ENCODE results near the gene FAM20B.

FAM20B gene

GRCh38 chr1:179046808-179047635 lies 21.3 kb downstream of the FAM20B start:
- no peak for DNase-seq (ENCODE audit: low read depth in 1 of 2, low spot score in 1 of 2)
- in situ Hi-C loops (cut with HindIII; ENCODE audit: low pct_unique_long_range_greater_than_20kb, low sequenced_read_pairs): no loop called here
- TF ChIP-seq JUND (IDR thresholded peaks at IDR 0.05; ENCODE audit: low read depth): no peak

GRCh38 chr1:179047636-179047997 lies 21.9 kb downstream of the FAM20B start:
- no peak for TF ChIP-seq JUND (IDR thresholded peaks at IDR 0.05; ENCODE audit: low read depth)
- in situ Hi-C loops (cut with HindIII; ENCODE audit: low pct_unique_long_range_greater_than_20kb, low sequenced_read_pairs): no loop called here
- no peak for DNase-seq (ENCODE audit: low read depth in 1 of 2, low spot score in 1 of 2)

DNA sequence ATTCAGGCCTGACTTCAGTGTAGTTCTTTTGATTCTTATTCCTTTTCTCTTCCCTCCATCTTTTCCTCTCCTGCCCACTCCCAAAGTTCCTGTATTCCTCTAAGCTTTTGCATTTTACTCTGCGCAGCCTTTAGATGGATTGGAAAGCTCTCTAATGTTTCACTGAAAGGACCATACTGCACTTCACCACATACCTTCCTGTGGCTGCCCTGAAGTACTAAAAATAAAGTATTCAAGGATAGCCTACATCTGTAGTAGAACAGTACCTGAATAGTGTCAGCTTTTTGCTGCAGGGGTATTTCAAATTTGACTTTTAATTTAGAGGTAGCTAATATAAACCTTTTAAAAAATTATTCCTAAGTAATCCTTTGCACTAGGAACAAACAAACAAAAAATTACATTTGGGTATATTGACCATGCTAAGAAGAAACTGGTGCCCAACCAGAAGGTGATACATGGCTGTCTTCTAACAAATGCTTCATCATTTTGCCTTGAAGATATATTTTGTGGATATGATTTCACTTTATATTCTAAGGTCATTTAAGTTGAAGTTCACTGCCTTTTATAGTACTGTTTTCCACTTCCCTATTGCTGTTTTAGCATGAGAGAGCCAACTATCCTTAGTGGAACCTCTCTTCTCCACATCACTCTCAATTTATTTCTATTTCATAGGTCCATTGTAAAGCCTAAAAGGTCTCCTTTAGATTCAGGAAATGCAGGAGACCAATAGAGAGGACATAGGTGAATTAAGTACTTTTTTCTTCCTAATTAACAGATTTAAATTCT lies 22.8 kb downstream of the FAM20B start:
- in situ Hi-C loops (cut with HindIII; ENCODE audit: low pct_unique_long_range_greater_than_20kb, low sequenced_read_pairs): no loop called here
- DNase-seq (ENCODE audit: low read depth in 1 of 2, low spot score in 1 of 2): no peak
- no peak for TF ChIP-seq JUND (IDR thresholded peaks at IDR 0.05; ENCODE audit: low read depth)

DNA sequence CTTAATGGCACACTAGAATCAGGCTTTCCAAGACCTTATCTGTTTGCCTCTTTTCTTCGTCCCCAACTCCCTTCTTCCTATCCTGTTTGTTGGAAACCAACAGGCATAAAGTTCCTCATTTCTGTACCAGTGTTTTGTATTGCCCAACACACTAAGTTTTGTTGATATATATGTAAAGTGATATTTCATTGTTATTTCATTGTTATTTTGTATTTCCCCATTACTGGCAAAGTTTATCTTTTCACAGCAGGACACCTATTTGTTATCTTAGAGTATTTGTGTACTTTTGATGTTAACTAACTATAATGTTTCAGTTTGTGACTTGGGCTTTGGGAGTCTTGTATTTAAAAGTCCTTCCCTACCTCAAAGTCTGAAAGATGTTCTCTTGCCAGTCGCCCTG lies 27.1 kb downstream of the FAM20B start:
- no peak for DNase-seq (ENCODE audit: low read depth in 1 of 2, low spot score in 1 of 2)
- no peak for TF ChIP-seq JUND (IDR thresholded peaks at IDR 0.05; ENCODE audit: low read depth)
- in situ Hi-C loops (cut with HindIII; ENCODE audit: low pct_unique_long_range_greater_than_20kb, low sequenced_read_pairs): no loop called here

DNA sequence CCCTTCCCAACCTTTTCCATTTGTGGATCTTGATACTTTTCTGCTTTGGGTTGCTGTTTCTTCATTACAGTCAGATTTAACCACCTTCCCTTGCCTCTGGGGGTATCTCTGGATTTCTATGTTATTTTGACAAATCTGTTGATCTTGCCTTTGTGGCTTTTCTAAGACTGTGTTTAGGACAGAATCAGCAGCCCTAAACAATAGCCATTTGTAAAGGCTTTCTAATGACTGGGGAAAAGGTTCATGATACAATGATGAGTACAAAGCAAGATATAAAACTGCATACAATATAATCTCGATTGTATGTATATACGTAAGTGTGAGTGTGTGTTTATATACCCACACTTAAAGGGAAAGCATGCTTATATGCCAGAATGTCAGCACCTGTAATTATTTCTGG lies 27.8 kb downstream of the FAM20B start:
- in situ Hi-C loops (cut with HindIII; ENCODE audit: low pct_unique_long_range_greater_than_20kb, low sequenced_read_pairs): no loop called here
- no peak for DNase-seq (ENCODE audit: low read depth in 1 of 2, low spot score in 1 of 2)
- TF ChIP-seq JUND (IDR thresholded peaks at IDR 0.05; ENCODE audit: low read depth): no peak

GRCh38 chr1:179055937-179056336 lies 30.2 kb downstream of the FAM20B start:
- no peak for DNase-seq (ENCODE audit: low read depth in 1 of 2, low spot score in 1 of 2)
- in situ Hi-C loops (cut with HindIII; ENCODE audit: low pct_unique_long_range_greater_than_20kb, low sequenced_read_pairs): no loop called here
- no peak for TF ChIP-seq JUND (IDR thresholded peaks at IDR 0.05; ENCODE audit: low read depth)

DNA sequence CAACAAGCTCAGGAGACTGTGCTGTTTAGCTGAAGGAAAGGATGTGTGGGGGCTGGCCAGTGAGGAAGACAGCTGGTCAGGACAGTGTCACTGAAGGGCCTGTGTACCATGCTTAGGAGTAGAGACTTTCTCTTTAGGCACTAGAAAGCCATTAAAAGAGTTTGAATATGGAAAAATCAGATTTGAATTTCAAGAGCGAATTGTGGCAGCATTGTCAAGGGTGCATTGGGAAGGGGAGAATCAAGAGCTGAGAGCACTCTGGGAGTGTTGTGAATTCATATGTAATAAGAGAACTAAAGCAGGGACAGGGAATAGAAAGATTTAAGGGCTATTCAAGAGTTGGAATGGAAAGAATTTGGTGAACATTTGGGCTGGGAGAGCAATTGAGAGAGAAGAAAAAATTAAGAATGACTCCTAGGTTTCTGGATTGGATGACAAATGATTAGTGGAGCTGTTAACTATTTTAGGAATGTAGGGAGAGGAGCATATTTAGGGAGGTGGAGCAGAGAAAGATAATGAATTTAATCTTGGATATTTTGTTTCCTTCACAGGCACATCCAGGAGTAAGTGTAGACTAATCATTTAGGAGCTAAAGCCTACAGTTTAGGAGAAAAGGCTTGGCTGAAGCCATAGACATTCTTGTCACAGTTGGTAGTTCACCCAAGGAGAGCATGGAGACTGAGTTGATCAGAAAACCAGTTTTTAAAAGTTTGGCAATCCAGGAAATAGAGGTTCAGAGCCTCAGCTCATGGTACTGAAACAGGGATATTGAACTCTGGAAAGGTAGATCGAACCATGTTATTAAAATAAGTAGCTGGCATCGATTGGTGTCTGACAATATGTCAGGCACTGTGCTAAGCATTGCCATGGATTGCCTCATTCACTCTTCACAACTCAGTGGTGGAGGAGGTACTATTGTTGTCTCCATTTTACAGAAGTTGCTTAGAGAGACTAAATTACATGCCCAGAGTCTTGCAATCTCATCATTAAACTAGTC lies 33.1 kb downstream of the FAM20B start:
- in situ Hi-C loops (cut with HindIII; ENCODE audit: low pct_unique_long_range_greater_than_20kb, low sequenced_read_pairs): no loop called here
- no peak for DNase-seq (ENCODE audit: low read depth in 1 of 2, low spot score in 1 of 2)
- no peak for TF ChIP-seq JUND (IDR thresholded peaks at IDR 0.05; ENCODE audit: low read depth)

DNA sequence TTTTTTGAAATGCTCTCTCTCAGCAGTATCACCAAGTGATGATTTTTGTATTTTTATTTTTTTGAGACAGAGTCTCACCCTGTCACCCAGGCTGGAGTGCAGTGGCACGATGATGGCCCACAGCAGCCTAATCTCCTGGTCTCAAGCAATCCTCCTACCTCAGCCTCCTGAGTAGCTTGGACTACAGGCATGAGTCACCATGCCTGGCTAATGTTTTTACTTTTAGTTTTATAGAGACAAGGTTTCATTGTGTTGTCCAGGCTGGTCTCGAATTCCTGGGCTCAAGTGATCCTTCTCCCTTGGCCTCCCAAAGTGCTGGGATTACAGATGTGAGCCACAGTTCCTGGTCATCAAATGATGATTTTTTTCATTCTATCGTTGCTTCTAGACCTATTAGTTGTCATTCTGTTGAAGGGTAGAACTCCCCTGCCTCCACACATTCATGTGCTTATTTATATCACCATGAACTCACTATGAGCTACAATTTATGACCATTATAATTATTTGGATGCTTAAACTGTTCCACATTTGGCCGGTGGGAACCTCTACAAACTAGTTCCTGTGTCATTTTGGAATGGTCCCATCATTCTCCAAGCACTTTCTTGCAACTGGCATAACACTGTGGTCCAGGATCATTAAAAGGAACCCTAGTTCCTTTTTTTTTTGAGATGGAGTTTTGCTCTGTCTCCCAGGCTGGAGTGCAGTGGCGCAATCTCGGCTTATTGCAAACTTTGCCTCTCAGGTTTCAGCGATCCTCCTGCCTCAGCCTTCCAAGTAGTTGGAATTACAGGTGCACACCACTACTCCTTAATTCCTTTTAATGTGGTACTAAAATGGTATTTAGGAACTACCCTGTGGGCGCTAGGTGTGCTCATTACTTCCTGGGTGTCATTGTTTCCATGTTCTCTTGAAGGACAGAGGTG lies 35.9 kb downstream of the FAM20B start:
- no peak for DNase-seq (ENCODE audit: low read depth in 1 of 2, low spot score in 1 of 2)
- no peak for TF ChIP-seq JUND (IDR thresholded peaks at IDR 0.05; ENCODE audit: low read depth)
- in situ Hi-C loops (cut with HindIII; ENCODE audit: low pct_unique_long_range_greater_than_20kb, low sequenced_read_pairs): no loop called here

DNA sequence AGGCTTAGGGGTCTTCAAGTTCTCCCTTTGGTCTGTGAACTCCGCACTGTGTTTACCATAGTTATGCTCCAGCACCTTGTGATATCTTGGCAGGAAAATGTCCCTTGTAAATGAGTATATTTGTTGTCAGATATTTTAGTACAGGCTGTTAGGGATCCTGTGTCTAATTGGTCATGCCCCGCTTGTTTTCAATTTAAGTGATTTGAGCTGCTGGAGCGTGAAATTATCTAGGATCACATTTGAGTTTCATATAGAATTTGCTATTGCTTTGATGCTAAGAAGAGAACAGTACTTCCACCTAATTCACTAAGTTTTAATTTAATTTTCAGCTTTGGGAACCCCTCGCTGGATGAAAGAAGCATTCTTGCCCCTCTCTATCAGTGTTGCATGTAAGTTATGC lies 40.8 kb downstream of the FAM20B start:
- in situ Hi-C loops (cut with HindIII; ENCODE audit: low pct_unique_long_range_greater_than_20kb, low sequenced_read_pairs): no loop called here
- DNase-seq (ENCODE audit: low read depth in 1 of 2, low spot score in 1 of 2): no peak
- no peak for TF ChIP-seq JUND (IDR thresholded peaks at IDR 0.05; ENCODE audit: low read depth)

GRCh38 chr1:179077396-179077795 lies 51.7 kb downstream of the FAM20B start:
- no peak for TF ChIP-seq JUND (IDR thresholded peaks at IDR 0.05; ENCODE audit: low read depth)
- in situ Hi-C loops (cut with HindIII; ENCODE audit: low pct_unique_long_range_greater_than_20kb, low sequenced_read_pairs): no loop called here
- no peak for DNase-seq (ENCODE audit: low read depth in 1 of 2, low spot score in 1 of 2)

GRCh38 chr1:179079113-179079761 lies 53.5 kb downstream of the FAM20B start:
- in situ Hi-C loops (cut with HindIII; ENCODE audit: low pct_unique_long_range_greater_than_20kb, low sequenced_read_pairs): no loop called here
- TF ChIP-seq JUND (IDR thresholded peaks at IDR 0.05; ENCODE audit: low read depth): no peak
- peak; percentile 56 to 89 for DNase-seq (ENCODE audit: low read depth in 1 of 2, low spot score in 1 of 2)

Data from T47D (cell line).